ENCODE measurements around the gene KDR. TPM values are rescaled to one million over a fixed set of nuclear protein-coding genes. Genes with fewer than 3 reads are reported as not detected.

Gene KDR
- total and polyA plus RNA-seq, 4 experiments from 2014 or later = not detected

GRCh38 chr4:55087913-55088260 is 37.5 kb downstream of the KDR start:
- H3K9me3 Mint-ChIP-seq = no peaks in the 10 kb centered on the region
- ChIA-PET CTCF (ENCODE audit: partially characterized antibody) (no interaction called here), POLR2A (ENCODE audit: partially characterized antibody) (no interaction called here)
- H3K4me3 Mint-ChIP-seq = no peak overlapping the region
- DNase-seq = no peak
- no peaks in the 10 kb centered on the region for H3K4me1 Mint-ChIP-seq
- Histone ChIP-seq H3K27ac (ENCODE audit: low read depth, low read length) (no peak overlapping the region), H3K4me1 (ENCODE audit: insufficient read depth, low read length) (no peaks in the 10 kb centered on the region), H3K4me3 (ENCODE audit: low read length in 2 of 2) (no peak overlapping the region), H3K27me3 (ENCODE audit: insufficient read depth, low read length) (no peaks in the 10 kb centered on the region), H3K36me3 (ENCODE audit: insufficient read depth, low read length) (no peaks in the 10 kb centered on the region), H3K9me3 (ENCODE audit: control insufficient read depth in 1 of 2, low read length in 2 of 2) (no peaks in the 10 kb centered on the region)
- no peaks in the 10 kb centered on the region for H3K36me3 Mint-ChIP-seq
- intact Hi-C loops (cut with micrococcal nuclease) = no loop called here
- H3K27me3 Mint-ChIP-seq = peaks cover 2 to 5% of the 10 kb centered on the region in 2 donors
- no peak overlapping the region for H3K27ac Mint-ChIP-seq

GRCh38 chr4:55087009-55087912 is 38.1 kb downstream of the KDR start:
- Mint-ChIP-seq H3K27me3 (peaks cover 2 to 5% of the 10 kb centered on the region in 2 donors), H3K9me3 (no peaks in the 10 kb centered on the region), H3K27ac (no peak overlapping the region), H3K36me3 (no peaks in the 10 kb centered on the region), H3K4me1 (no peaks in the 10 kb centered on the region), H3K4me3 (no peak overlapping the region)
- no peak overlapping the region for H3K27ac ChIP-seq (ENCODE audit: low read depth, low read length)
- ChIA-PET POLR2A (ENCODE audit: partially characterized antibody) (no interaction called here), CTCF (ENCODE audit: partially characterized antibody) (no interaction called here)
- H3K36me3 ChIP-seq (ENCODE audit: insufficient read depth, low read length) = no peaks in the 10 kb centered on the region
- no peak overlapping the region for H3K4me3 ChIP-seq (ENCODE audit: low read length in 2 of 2)
- H3K9me3 ChIP-seq (ENCODE audit: control insufficient read depth in 1 of 2, low read length in 2 of 2) = no peaks in the 10 kb centered on the region
- no peaks in the 10 kb centered on the region for H3K4me1 ChIP-seq (ENCODE audit: insufficient read depth, low read length)
- H3K27me3 ChIP-seq (ENCODE audit: insufficient read depth, low read length) = no peaks in the 10 kb centered on the region
- DNase-seq = no peak
- intact Hi-C loops (cut with micrococcal nuclease) = no loop called here

DNA sequence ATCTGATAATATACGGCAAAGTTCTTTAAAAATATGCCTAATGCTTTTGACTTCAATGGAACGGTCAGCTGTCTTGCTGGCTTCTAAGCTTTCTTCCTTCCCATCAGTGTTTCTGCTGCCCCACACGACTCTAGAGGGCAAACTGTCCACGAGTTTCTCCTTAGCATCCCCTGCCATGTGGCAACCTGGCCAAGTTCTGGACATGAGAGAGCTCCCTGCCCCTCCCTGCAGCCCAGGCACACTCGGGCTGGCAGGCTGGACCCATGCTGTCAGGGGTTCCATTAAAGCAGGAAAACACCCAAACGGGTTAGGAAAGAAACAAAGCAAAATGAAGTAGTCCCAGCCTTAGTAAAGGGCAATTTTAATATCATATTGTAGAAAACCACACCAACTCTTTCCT is 38.8 kb downstream of the KDR start:
- Mint-ChIP-seq H3K4me3 (no peak overlapping the region), H3K36me3 (no peaks in the 10 kb centered on the region), H3K27me3 (peaks cover 2 to 5% of the 10 kb centered on the region in 2 donors), H3K4me1 (no peaks in the 10 kb centered on the region), H3K9me3 (no peaks in the 10 kb centered on the region), H3K27ac (no peak overlapping the region)
- Histone ChIP-seq H3K9me3 (ENCODE audit: control insufficient read depth in 1 of 2, low read length in 2 of 2) (no peaks in the 10 kb centered on the region), H3K36me3 (ENCODE audit: insufficient read depth, low read length) (no peaks in the 10 kb centered on the region), H3K4me3 (ENCODE audit: low read length in 2 of 2) (no peak overlapping the region), H3K27ac (ENCODE audit: low read depth, low read length) (no peak overlapping the region), H3K27me3 (ENCODE audit: insufficient read depth, low read length) (no peaks in the 10 kb centered on the region), H3K4me1 (ENCODE audit: insufficient read depth, low read length) (no peaks in the 10 kb centered on the region)
- POLR2A ChIA-PET (ENCODE audit: partially characterized antibody) = no interaction called here
- DNase-seq = no peak
- CTCF ChIA-PET (ENCODE audit: partially characterized antibody) = no interaction called here
- intact Hi-C loops (cut with micrococcal nuclease) = no loop called here

DNA sequence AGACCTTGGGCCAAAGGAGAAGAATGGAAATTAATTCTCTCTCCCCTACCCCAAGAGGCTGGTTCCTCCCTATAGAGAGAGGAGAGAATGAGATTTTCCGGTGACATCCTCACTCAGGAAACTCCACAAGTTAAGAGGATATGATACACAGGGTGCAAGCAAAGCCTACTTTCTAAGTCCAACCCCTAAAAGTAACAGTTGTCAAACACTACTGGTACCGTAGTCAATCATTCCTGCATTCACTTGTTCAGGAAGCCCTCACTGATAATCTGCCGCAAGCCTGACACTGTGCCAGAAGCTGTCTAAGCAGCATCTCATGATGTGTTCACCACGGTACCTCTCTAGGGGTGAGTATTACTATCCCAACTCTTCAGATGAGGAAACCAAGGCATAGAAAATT is 41.7 kb downstream of the KDR start:
- POLR2A ChIA-PET (ENCODE audit: partially characterized antibody) = no interaction called here
- Mint-ChIP-seq H3K27me3 (peaks cover 5% of the 10 kb centered on the region in 2 donors), H3K27ac (no peak overlapping the region), H3K4me3 (no peak overlapping the region), H3K36me3 (no peaks in the 10 kb centered on the region), H3K4me1 (no peaks in the 10 kb centered on the region), H3K9me3 (peaks cover 0 to 2% (median 0%) of the 10 kb centered on the region in 8 donors)
- Histone ChIP-seq H3K27ac (ENCODE audit: low read depth, low read length) (no peak overlapping the region), H3K27me3 (ENCODE audit: insufficient read depth, low read length) (no peaks in the 10 kb centered on the region), H3K36me3 (ENCODE audit: insufficient read depth, low read length) (no peaks in the 10 kb centered on the region), H3K4me3 (ENCODE audit: low read length in 2 of 2) (no peak overlapping the region), H3K9me3 (ENCODE audit: control insufficient read depth in 1 of 2, low read length in 2 of 2) (no peaks in the 10 kb centered on the region), H3K4me1 (ENCODE audit: insufficient read depth, low read length) (no peaks in the 10 kb centered on the region)
- DNase-seq = no peak
- intact Hi-C loops (cut with micrococcal nuclease) = no loop called here
- CTCF ChIA-PET (ENCODE audit: partially characterized antibody) = no interaction called here

DNA sequence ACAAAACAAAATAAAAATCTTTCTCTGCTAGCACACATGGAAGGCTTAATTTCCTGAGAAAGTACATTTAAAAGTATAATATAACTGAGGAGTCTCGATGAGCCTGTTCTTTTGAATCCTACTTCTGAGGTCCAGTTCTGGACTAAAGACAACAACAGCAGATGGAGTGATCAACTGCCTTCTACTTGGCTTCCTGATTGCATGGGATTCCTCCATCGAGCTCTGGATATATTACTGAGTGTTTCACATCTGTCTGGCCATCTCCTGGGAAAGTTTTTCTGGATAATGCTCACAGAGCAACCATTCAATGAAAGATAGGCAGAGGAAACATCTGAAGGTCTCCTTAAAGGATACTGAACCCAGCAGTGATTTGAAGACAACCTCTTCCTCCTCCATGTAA is 42.6 kb downstream of the KDR start:
- CTCF ChIA-PET (ENCODE audit: partially characterized antibody) = no interaction called here
- intact Hi-C loops (cut with micrococcal nuclease) = no loop called here

GRCh38 chr4:55080174-55080865 is 45.1 kb downstream of the KDR start:
- H3K9me3 Mint-ChIP-seq = peaks cover 0 to 2% (median 0%) of the 10 kb centered on the region in 8 donors
- intact Hi-C loops (cut with micrococcal nuclease) = no loop called here
- CTCF ChIA-PET (ENCODE audit: partially characterized antibody) = no interaction called here
- POLR2A ChIA-PET (ENCODE audit: partially characterized antibody) = no interaction called here
- Histone ChIP-seq H3K27ac (ENCODE audit: low read depth, low read length) (no peak overlapping the region), H3K27me3 (ENCODE audit: insufficient read depth, low read length) (no peaks in the 10 kb centered on the region), H3K36me3 (ENCODE audit: insufficient read depth, low read length) (no peaks in the 10 kb centered on the region), H3K9me3 (ENCODE audit: control insufficient read depth in 1 of 2, low read length in 2 of 2) (no peaks in the 10 kb centered on the region), H3K4me3 (ENCODE audit: low read length in 2 of 2) (no peak overlapping the region), H3K4me1 (ENCODE audit: insufficient read depth, low read length) (no peaks in the 10 kb centered on the region)
- H3K4me1 Mint-ChIP-seq = no peaks in the 10 kb centered on the region
- H3K27me3 Mint-ChIP-seq = peaks cover 6 to 9% of the 10 kb centered on the region in 2 donors
- H3K36me3 Mint-ChIP-seq = no peaks in the 10 kb centered on the region
- no peak overlapping the region for H3K4me3 Mint-ChIP-seq
- no peak overlapping the region for H3K27ac Mint-ChIP-seq
- DNase-seq = no peak

More for the DNA sequence above, 42.6 kb downstream of the KDR start:
- Mint-ChIP-seq H3K4me1 (no peaks in the 10 kb centered on the region), H3K4me3 (no peak overlapping the region), H3K9me3 (peaks cover 0 to 2% (median 0%) of the 10 kb centered on the region in 8 donors), H3K27me3 (peaks cover 5% of the 10 kb centered on the region in 2 donors), H3K27ac (no peak overlapping the region), H3K36me3 (no peaks in the 10 kb centered on the region)
- Histone ChIP-seq H3K4me3 (ENCODE audit: low read length in 2 of 2) (no peak overlapping the region), H3K36me3 (ENCODE audit: insufficient read depth, low read length) (no peaks in the 10 kb centered on the region), H3K9me3 (ENCODE audit: control insufficient read depth in 1 of 2, low read length in 2 of 2) (no peaks in the 10 kb centered on the region), H3K4me1 (ENCODE audit: insufficient read depth, low read length) (no peaks in the 10 kb centered on the region), H3K27me3 (ENCODE audit: insufficient read depth, low read length) (no peaks in the 10 kb centered on the region), H3K27ac (ENCODE audit: low read depth, low read length) (no peak overlapping the region)
- no peak for DNase-seq
- POLR2A ChIA-PET (ENCODE audit: partially characterized antibody) = no interaction called here

GRCh38 chr4:55079451-55080173 is 45.8 kb downstream of the KDR start:
- no peaks in the 10 kb centered on the region for H3K4me1 Mint-ChIP-seq
- ChIA-PET POLR2A (ENCODE audit: partially characterized antibody) (no interaction called here), CTCF (ENCODE audit: partially characterized antibody) (no interaction called here)
- H3K36me3 Mint-ChIP-seq = no peaks in the 10 kb centered on the region
- Histone ChIP-seq H3K4me3 (ENCODE audit: low read length in 2 of 2) (no peak overlapping the region), H3K27me3 (ENCODE audit: insufficient read depth, low read length) (no peaks in the 10 kb centered on the region), H3K36me3 (ENCODE audit: insufficient read depth, low read length) (no peaks in the 10 kb centered on the region), H3K4me1 (ENCODE audit: insufficient read depth, low read length) (no peaks in the 10 kb centered on the region), H3K9me3 (ENCODE audit: control insufficient read depth in 1 of 2, low read length in 2 of 2) (no peaks in the 10 kb centered on the region), H3K27ac (ENCODE audit: low read depth, low read length) (no peak overlapping the region)
- no peak overlapping the region for H3K27ac Mint-ChIP-seq
- DNase-seq = no peak
- intact Hi-C loops (cut with micrococcal nuclease) = no loop called here
- peaks cover 0 to 2% (median 0%) of the 10 kb centered on the region in 8 donors for H3K9me3 Mint-ChIP-seq
- no peak overlapping the region for H3K4me3 Mint-ChIP-seq
- peaks cover 6 to 9% of the 10 kb centered on the region in 2 donors for H3K27me3 Mint-ChIP-seq

All from CD4-positive, alpha-beta memory T cell (primary cell).